ENCODE data around the gene SIX6.

DNA sequence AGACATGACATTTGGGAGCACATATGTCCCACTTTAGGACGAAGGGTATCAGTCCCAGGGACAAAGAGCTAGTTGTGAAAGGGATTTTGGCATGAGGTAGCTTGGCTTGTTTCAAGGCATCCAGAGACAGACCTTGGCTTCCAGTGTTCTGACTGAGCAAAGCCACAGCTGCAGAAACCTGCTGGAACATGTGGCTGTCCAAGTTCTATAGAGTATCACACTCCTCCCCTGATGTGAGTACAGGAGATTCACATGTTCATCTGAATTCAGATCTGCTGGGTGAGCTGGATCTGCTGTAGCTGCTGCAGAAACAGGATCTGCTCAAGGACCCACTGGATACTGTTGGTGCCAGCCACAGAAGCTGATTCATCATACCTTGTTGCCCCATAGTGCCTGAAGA, 13.0 kb upstream of the SIX6 start:
- TF ChIP-seq CTBP1 (IDR thresholded peaks at IDR 0.05; ENCODE audit: borderline replicate concordance) (no peak), PKNOX1 (IDR thresholded peaks at IDR 0.05) (no peak), L3MBTL2 (conservative IDR thresholded peaks at IDR 0.05) (no peak), SP1 (IDR thresholded peaks at IDR 0.05) (no peak), FOXK2 (IDR thresholded peaks at IDR 0.05) (no peak), TARDBP (IDR thresholded peaks at IDR 0.05) (no peak), FOXM1 (IDR thresholded peaks at IDR 0.05; ENCODE audit: borderline replicate concordance) (no peak), FOXA1 (IDR thresholded peaks at IDR 0.05) (no peak), BHLHE40 (IDR thresholded peaks at IDR 0.05; ENCODE audit: borderline replicate concordance) (no peak), ELF4 (IDR thresholded peaks at IDR 0.05) (no peak), ARNT (IDR thresholded peaks at IDR 0.05) (no peak), NFRKB (IDR thresholded peaks at IDR 0.05) (no peak), ZNF384 (IDR thresholded peaks at IDR 0.05) (no peak)

Measured in HEK293T (cell line).